HG02678 (cell line): ENCODE measurements around the gene SPAG9.

Experiments used
- ATAC-seq: cut with Tn5 transposase; IDR thresholded peaks from one replicate; pipeline ENCODE4 v1.9.1; 2021; ENCODE audit warnings: mild to moderate bottlenecking, moderate library complexity; ENCODE audit not compliant: unreplicated experiment

The SPAG9 gene

DNA sequence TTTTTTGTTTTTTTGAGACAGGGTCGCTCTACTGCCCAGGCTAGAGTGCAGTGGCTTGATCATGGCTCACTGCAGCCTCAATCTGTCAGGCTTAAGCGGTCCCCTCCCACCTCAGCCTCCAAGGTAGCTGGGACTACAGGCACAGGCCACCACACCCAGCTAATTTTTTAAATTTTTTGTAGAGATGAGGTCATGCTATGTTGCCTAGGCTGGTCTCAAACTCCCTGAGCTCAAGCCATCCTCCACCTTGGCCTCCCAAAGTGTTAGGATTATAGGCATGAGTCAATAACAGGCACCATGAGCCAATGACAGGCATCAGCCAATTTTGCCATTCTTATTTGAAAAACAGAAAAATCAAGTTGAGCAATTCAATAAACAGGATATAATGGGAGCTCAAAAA, 125.0 kb downstream of the SPAG9 start:
- ATAC-seq = no peak

DNA sequence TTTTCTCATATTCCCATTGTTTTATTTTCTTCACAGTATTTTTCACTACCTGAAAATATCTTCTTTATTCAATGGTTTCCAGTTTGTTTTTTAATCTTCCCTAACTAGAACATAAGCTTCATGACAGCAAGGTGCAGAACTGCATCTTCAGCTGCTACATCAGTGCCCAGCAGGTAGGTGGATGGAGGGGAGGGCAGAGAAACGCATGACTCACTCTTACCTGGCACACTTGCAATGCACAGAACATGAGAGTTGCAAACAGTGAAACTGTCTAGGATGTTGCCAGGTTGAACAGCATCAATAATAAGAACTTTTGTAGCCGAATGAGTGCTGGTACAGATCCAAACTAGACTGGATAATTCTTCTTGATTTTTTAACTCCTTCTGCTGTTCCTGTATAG, 127.1 kb downstream of the SPAG9 start:
- no peak for ATAC-seq

DNA sequence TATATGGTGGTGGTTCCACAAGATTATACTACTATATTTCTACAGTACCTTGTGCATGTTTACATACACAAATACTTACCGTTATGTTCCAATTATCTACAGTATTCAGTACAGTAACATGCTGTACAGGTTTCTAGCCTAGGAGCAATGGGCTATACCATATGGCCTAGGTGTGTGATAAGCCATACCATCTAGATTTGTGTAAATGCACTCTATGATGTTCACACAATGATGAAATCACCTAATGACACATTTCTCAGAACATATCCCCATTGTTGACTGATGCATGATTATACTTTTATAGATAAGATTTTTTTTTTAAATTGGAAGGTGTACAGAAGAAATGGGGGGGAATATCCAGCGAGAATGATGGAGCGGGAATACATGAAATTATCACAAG, 131.5 kb downstream of the SPAG9 start:
- ATAC-seq = no peak

DNA sequence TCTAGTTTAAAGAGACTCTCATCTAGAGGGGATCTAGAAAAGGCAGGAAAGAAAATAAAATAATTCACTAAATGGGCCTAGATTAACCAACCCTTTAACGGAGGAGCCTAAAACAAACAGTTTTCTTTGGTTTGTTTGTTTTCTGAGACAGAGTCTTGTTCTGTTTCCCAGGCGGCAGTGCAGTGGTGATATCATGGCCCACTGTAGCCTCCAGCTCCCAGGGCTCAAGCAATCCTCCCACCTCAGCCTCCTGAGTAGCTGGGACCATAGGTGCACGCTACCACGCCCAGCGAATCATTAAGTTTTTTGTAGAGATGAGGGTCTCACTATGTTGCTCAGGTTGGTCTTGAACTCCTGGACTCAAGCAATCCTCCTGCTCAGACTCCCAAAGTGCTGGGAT, 132.2 kb downstream of the SPAG9 start:
- no peak for ATAC-seq

DNA sequence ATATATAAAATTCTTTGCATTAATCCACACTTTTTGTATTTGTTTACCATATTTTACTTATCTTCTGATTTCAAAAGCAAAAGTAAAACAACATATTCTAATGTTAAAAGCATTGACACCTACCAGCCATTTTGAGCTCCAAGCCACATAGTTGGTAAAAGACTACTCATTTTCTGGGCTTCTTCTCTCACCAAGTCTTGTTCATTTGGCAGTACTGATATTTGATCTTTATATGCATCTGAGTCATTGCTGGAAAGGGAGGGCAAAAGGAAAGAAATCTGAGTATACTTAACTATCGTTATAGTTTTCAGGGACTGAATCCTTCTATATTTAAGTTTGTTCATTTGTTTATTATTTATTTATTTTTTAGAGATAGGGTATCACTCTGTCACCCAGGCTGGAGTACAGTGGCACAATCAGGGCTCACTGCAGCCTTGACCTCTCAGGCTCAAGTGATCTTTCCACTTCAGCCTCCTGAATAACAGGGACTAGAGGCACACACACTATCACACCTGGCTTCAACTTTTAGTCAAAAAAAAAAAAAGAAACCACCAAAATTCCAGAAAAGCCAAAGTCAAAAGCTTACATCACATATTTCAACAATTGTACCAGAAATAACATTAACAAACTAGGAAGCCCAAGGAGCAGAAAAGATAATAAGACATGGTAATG, 133.5 kb downstream of the SPAG9 start:
- ATAC-seq = no peak

DNA sequence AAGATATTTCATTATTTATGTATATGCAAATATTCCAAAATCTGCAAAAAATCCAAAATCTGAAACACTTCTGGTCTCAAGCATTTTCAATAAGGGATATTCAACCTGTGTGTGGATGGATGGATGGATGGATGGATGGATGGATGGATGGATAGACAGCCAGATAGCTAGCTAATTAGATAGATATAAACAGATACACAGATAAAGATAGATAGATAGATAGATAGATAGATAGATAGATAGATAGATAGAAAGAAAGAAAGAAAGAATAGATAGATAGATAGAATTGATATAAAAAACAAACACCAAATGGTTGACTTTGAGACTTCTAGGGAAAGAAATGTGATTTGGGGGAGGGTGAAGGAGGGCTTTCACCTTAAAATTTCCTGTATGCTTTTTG, 139.4 kb downstream of the SPAG9 start:
- ATAC-seq = no peak

DNA sequence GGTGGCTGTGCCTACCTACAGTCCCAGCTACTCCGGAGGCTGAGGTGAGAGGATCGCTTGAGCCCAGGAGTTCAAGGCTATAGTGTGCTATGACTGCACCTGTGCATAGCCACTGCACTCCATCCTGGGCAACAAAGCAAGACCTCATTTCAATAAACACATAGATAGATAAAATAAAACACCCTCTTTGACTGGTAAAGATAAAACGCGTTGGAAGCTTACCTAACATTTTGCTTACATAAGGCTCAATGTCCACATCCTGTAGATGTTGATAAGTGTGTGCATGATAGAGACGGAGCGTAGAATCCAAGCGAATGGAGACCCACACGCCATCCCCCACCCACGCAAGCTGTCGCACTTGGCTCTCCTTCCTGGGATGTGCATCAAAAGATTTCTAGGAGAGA, 141.1 kb downstream of the SPAG9 start:
- no peak for ATAC-seq

DNA sequence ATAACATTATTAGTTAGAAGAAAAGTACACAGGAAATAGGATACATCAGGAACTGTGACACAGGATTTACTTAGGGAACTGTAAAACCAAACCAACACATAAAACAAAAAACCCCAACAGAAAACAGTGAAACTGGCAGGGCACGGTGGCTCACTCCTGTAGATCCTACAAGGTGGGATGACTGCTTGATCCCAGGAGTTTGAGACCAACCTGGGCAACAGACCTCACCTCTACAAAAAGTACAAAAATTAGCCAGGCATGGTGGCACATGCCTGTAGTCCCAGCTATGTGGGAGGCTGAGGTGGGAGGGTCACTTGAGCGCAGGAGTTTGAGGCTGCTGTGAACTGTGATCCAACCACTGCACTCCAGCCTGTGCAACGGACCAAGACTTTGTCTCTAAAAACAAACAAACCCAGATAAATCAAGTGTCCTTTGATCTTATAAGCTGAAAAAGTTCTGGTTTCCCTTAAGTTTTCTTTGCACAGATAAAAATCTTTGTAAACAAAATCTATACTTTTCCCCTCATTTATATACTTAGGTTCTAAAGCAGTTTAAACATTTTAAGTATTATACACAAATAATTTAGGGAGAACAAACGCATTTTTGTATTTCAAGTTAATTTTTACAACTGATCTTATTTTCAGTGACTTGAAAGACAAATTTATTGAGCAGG, 143.0 kb downstream of the SPAG9 start:
- no peak for ATAC-seq

DNA sequence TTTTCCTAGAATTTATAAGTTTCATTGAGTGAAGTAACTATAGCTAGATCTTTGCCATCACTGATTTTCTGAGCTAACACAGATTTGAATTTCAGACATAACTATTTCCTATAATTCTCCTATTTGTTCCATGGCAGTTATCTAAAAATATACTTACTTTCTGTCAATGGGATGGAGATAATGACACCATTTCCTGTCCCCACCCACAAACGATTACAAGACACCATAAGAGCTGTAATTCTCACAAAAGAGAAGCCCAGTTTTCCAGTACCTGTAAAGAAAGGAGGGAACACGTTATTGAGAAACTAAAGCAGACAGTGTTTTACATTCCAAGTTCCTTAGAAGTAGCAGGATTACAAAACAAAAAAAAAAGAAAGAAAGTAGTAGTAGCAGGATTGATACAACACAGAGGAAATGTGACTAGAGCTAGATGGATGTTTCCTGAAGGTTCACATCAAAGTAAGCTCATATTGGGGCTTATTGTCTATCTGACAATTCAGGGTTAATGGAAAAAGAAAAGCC, 143.7 kb downstream of the SPAG9 start:
- ATAC-seq = no peak

DNA sequence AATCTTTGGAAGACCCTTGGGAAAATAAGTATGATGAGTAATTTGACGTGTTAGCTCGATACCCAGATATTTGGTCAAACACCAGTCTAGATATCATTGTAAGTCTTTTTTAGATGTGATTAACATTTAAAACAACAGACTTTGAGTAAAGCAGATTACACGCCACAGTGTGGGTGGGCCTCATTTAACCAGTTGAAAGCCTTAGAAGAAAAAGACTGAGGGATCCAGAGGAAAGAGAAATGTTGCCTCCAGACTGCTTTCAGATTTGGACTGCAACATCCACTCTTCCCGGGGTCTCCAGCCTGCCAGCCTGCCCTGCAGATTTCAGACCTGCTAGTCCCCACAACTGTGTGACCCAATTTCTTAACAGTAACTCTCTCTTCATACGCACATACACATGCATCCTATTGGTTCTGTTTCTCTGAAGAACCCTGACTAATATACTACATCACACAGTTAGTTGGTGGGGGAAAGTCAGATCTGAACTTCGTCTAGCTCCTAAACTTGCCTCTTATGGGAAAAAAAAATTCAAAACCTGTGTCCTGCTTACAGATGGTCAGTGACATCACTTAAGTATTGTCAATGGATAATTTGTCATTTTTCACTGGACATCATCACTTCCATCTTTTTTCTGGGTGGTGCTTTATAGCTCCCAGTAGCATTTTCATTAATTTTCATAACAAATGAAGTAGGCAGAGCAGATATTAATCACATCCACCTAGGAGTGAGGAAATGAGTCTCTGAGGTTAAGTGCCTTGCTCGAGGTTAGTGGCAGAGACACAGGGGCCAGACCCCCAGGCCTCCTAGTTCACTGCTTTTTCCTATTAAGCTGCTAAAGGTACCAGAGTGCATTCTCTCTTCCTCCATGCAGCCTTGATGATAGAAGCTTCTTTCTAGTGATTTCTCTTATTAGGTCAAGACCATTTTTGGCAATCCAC, 146.8 kb downstream of the SPAG9 start:
- no peak for ATAC-seq

DNA sequence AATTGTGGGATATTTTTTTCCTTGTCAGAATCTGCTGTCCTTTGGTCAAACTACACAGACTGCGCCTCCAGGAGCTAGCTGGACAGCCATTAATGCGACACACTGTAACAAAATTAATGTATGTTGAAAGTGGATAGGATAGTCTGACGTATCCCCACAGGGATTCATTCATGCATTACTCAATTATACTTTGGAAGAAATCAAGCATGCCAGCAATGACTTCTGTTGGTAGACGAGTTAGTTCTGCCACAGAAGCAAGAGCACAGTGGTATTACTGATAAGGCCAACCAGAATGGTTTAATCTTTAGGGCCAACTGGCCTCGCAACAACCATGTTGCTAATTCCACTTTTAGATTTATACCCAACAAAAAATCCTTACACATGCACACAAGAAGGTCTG, 148.1 kb downstream of the SPAG9 start:
- ATAC-seq = no peak

DNA sequence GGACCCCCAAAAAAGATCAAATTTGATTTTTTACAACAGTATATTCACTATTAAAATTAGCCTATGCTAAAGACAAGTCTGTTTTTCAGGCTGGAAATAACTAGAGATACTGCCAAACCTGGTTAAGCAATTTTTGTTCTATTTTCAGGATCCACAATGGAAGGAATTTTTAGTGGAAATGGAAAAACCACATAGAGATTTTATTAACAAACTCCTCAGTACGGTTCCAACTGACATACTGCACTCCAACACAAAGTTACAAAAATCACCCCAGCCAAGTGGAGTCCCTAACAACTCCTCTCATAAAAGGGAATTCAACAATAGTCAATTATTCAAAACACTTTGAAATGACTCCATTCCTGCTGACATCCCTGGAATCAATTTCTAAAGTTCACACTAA, 152.9 kb downstream of the SPAG9 start:
- ATAC-seq = no peak

DNA sequence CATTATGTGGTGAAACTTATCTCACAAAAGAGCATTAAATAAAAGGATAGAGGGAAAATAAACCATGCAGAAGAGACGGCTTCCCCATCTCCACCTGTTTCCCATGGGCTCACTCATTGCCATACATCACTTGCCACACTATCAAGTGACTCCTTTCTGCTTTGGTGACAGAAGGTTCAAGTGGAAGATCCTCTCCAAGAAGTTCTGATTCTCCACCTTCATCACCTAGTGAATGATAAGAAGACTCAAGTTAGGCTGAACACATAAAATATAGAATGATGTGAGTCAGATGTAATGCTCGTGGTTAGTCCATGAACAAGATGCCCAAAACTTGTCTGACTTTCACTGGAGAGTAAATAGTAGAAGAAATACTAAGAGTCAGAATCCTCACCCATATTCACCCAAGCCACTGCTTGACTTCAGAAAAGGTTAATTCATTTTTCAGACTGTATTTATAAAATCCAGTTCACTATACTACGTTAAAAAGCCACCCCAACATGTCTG, 154.5 kb downstream of the SPAG9 start:
- ATAC-seq = no peak

DNA sequence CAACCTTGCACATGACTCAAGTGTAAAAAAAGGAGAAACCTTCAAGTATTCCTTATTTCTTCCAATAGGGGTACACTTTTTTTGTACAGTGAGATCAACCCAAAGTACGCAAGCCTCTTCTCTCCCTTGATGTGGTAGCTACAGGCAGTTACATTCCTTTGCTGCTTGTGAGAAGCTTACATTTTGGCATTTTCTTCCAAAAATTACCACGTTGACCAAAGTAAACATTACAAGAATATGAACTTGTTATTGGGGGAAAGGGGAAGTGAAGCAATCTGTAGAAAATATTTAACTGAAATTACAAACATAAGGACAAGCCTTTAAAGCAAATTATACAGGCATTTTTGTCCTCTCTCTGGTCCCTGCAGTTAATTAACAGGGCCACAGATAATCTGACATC, 157.5 kb downstream of the SPAG9 start:
- ATAC-seq = no peak

DNA sequence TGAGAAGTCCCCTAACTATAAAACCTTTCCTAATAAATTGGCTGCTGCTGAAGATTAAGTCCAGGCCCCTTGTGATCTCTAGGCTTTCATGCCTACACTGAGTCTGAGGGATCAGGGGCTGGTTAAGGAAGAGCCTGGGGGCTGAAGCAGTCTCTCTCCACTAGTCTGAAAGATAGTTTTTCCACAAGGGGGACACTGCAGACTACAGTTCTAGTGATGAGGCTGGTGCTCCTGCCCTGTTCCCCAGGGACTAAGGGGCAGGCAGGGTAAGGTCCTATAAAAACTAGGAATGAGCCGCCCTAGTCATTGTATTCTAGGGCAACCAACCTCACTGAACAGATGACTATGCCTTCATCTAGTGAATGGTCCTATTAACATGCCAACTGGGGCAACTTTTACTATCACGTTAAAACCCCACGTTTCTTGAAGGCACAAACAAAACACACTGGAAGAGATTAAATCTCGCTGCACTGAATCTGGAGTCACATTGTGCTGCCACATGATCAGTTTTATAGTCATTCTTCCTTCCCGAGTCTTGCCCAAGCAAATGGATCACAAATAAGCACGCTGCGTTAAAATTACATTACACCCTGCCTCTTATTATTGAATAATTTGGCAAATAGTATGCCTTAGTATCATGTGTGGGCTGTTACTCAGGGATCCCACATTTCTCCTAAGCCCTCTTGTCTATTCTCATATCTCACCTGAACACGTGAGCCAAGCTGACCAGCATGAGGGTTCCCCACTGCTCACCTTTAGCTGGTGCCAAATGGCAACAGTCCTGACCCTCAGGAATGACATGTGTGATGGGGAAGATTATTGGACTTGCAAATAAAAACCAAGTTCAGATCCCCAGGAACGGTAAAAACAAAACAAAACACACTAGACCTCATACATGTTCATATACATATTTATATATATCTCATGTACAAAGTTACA, 159.1 kb downstream of the SPAG9 start:
- no peak for ATAC-seq

DNA sequence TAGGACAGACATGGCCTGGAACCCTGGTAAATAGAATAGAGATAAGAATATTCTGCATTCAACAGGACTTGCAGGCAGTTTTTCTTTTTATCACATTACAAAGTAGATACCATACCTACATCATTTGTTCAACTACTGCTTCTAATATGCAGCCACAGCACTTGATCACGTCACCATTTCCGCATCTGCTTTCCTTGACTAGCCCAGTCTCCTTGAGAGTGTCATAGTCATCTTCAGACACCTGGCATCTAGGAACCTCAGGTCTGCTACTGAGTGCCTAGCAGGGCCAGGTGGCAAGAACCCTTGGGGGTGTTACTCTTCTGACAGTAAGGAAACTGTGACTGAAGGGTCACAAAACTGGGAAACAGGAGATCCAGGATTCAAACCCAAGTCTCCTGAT, 161.3 kb downstream of the SPAG9 start:
- no peak for ATAC-seq

DNA sequence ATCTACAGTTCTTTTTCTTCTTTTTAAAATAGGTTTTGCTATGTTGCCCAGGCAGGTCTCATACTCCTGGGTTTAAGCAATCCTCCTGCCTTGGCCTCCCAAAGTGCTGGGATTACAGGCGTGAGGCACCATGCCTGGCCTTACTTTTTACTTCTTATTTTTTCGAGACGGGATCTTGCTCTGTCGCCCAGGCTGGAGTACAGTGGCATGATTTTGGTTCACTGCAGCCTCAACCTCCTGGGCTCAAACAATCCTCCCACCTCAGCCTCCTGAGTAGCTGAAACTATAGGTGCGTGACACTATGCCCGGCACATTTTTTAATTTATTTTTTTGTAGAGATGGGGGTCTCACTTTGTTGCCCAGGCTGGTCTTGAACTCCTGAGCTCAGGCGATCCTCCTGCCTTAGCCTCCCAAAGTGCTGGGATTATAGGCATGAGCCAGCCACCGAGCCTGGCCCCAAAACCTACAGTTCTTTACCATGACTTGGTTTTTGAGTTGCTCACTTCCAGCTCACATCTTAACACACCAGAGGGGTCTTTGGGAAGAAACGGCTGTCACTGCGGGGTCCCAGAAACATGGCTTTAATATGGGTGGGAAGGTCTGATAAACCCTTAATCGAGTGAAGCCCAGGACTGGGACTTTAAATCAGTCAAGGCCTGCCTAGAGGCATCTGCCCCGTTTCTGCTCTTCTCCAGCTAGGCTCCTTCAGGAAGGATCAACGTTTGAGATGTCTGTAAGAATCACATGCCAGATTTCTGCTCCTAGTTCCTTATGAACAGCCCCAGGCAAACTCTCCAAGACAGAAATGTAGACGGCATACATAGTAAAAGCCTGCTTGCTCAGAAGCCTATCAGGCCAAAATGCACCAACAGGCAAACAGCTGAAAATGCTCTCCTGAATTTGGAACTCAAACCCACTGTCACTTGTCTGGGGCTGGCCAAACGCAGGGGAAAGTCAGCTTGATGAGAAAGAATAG, 162.8 kb downstream of the SPAG9 start:
- ATAC-seq = no peak

DNA sequence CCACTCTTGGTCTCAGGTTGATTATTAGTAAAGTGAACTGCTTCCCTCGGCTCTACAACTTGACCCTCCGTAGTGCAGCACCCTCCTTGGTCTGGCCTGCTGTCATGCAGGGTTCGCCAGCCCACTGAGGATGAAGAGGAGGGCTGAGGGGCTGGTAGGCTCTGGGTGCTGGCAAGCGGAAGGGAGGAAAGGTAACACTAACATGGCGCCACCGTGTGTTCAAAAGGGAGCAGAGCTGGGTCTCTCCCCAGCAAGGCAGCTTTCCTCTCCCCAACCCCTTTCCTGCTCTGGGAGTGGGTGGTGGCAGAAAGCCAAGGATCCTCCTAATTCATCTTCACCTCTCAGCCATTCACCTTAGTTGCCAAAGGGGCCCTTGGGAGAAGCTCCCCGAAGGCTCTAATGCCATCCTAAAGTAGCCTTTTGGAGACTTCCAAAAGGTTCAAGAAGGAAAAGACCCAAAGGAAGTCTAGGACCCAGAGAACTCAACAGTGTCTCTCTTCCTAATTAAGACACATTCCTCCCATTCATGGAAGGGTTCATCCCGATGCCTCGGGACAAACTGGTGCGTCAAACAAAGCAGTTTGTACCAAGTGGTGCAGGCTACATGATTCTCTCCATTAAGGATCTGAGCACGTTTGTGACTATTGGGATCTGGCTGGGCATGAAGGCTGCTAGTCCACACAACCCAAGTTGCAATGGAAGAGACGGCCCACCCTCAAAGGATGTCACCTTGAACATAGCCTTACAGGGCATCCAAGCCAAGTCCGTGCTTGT, 163.7 kb downstream of the SPAG9 start:
- no peak for ATAC-seq

DNA sequence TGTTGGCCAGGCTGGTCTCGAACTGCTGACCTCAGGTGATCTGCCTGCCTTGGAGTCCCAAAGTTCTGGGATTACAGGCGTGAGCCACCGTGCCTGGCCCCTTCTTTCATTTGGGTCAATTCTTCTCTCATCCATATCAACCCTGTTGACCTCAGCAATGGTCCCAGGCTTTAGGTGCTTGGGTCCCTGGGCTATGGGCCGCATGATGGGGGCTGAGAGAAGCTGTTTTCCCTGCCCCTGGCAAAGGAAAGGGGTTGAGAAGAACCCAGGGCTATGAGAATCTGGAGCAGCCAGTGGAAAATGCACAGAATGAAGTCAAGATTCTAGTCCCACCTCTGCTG, 164.3 kb downstream of the SPAG9 start:
- no peak for ATAC-seq
